Activated naive CD4-positive, alpha-beta T cell treated with anti-CD3 and anti-CD28 coated beads, Interleukin-2, amount 10 ng/mL, durations not matched to agents 7 days and 5 days (primary cell): ENCODE data around the gene TOE1.
"Not testable (repeated sequence)": the region's sequence is repeated elsewhere in the genome, so short reads cannot be mapped to it uniquely, and the experiment has no call there.

Experiments
- CTCF ChIA-PET: fragments of 350-600 bp; sonication (Branson Sonifier 250); formaldehyde crosslinking; loops from one replicate; lab custom pipeline; 2021; ENCODE audit warnings: antibody characterized with exemption; lab: Charles Lee
- DNase-seq: peaks from one replicate; pipeline ENCODE4 v3.0.0-alpha.2; 2020
- H3K27ac Mint-ChIP-seq: one replicate; pipeline ENCODE4 v1.8.0; 2021; ENCODE audit warnings: mild to moderate bottlenecking, moderate library complexity, mixed read lengths
- H3K27me3 Mint-ChIP-seq: one replicate; pipeline ENCODE4 v1.8.0; 2021; ENCODE audit warnings: mild to moderate bottlenecking, mixed read lengths
- H3K36me3 Mint-ChIP-seq: one replicate; pipeline ENCODE4 v1.8.0; 2021; ENCODE audit warnings: mixed read lengths
- H3K4me1 Mint-ChIP-seq: one replicate; pipeline ENCODE4 v1.8.0; 2021; ENCODE audit warnings: mixed read lengths
- H3K4me3 Mint-ChIP-seq: one replicate; pipeline ENCODE4 v1.8.0; 2021; ENCODE audit warnings: mild to moderate bottlenecking, moderate library complexity, mixed read lengths
- H3K9me3 Mint-ChIP-seq: one replicate; pipeline ENCODE4 v1.8.0; 2021; ENCODE audit warnings: mixed read lengths

The TOE1 gene

DNA sequence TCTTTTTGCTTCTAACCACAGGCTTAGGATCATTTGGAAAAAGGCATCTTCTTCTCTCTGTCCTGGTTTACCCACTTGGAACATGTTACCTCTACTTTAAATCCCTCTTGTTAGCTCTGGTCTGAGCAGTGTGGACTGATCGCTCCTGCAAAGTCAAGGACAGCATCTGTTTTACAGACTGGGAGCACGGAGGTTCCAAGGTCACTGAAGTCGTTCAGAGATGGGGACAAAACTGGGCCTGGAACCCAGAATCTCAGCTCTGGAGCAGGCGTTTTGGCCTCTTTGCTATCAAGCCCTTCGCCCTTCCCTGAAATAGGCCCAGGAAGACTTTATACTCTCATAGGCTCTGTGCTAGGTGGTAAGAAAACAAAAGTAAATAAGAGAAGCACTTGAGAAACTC lies 11.5 kb downstream of the TOE1 start:
- Mint-ChIP-seq H3K27me3 (no peaks in the 10 kb centered on the region), H3K4me3 (no peak overlapping the region), H3K4me1 (no peaks in the 10 kb centered on the region), H3K27ac (no peak overlapping the region), H3K9me3 (no peaks in the 10 kb centered on the region), H3K36me3 (peaks cover 5% of the 10 kb centered on the region)
- no peak for DNase-seq
- CTCF ChIA-PET, result interaction anchor here (2.0 to 4.6 kb wide), 2 partner anchors 7 to 11 kb away, joined by 11 to 20 read pairs; partner anchors contain the start of genes MUTYH and TOE1

DNA sequence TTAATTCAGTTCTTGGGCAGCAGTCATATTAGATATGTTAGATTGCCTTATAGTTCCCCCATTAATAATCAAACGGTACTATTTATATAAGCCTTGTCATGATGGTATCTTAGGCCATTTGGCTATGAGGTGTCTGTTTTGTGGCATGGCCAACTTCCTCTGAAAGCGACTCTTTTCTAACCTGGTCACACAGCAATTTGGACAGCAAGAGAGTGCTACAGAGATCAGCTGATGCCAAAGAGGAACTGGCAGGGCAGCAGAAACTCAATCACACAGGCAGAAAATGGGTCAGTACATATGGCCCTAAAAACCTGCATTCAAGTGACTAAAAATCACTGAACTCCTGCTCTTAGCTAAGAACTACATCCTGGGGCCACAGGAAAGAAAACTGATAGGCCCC lies 13.7 kb downstream of the TOE1 start:
- no peaks in the 10 kb centered on the region for H3K27me3 Mint-ChIP-seq
- no peaks in the 10 kb centered on the region for H3K9me3 Mint-ChIP-seq
- no peak for DNase-seq
- CTCF ChIA-PET, result interaction anchor here (10.1 kb wide), 1 partner anchor 140 kb away, joined by 159 read pairs; the partner anchor contains the start of gene TESK2
- no peak overlapping the region for H3K27ac Mint-ChIP-seq
- H3K36me3 Mint-ChIP-seq, result no peaks in the 10 kb centered on the region
- no peaks in the 10 kb centered on the region for H3K4me1 Mint-ChIP-seq
- no peak overlapping the region for H3K4me3 Mint-ChIP-seq

DNA sequence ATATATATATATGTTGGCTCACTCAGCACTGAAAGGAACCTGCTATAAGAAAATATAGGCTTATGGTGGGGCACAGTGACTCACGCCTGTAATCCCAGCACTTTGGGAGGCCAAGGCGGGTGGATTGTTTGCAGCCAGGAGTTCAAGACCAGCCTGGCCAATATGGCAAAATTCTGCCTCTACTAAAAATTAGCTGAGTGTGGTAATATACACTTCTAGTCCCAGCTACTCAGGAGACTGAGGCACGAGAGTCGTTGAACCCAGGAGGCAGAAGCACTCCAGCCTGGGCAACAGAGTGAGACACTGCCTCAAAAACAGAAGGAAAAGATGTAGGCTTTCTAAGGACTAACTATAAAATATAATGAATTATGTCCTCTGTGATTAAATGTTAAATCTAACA lies 14.9 kb downstream of the TOE1 start:
- Mint-ChIP-seq H3K9me3 (no peaks in the 10 kb centered on the region), H3K27ac (no peak overlapping the region), H3K4me3 (no peak overlapping the region), H3K4me1 (peaks cover 1% of the 10 kb centered on the region), H3K27me3 (no peaks in the 10 kb centered on the region), H3K36me3 (no peaks in the 10 kb centered on the region)
- CTCF ChIA-PET, result interaction anchor here (10.1 kb wide), 1 partner anchor 139 kb away, joined by 159 read pairs; the partner anchor contains the start of gene TESK2
- DNase-seq, result no peak

DNA sequence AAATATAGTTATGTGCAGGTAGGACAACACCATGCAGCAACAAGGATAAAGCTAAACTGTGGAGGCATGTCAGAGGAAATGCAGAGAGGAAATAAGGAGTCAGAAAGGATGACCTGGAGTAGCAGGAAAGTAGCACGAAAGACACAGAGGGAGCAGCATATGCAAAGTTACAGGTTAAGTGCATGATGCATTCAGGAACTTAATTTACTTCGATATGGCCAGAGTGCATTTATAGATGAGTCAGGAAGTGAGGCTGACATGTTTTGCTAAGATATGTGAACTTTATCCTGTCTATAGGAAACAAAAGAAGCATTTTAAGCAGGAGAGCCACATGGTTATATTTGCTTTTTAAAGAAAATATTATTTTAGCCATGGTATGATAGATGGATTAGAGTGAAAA lies 15.7 kb downstream of the TOE1 start:
- H3K4me3 Mint-ChIP-seq, result no peak overlapping the region
- no peaks in the 10 kb centered on the region for H3K27me3 Mint-ChIP-seq
- H3K36me3 Mint-ChIP-seq, result no peaks in the 10 kb centered on the region
- H3K27ac Mint-ChIP-seq, result peak overlapping the region; percentile 35
- H3K4me1 Mint-ChIP-seq, result peaks cover 5% of the 10 kb centered on the region
- CTCF ChIA-PET, result interaction anchor here (6.4 to 10.1 kb wide), 2 partner anchors 138 to 213 kb away, joined by 40 to 159 read pairs; partner anchors contain the start of gene TESK2
- DNase-seq, result no peak
- no peaks in the 10 kb centered on the region for H3K9me3 Mint-ChIP-seq

GRCh38 chr1:45356186-45356585 lies 16.2 kb downstream of the TOE1 start:
- no peak overlapping the region for H3K4me3 Mint-ChIP-seq

GRCh38 chr1:45359882-45360513 lies 20.0 kb downstream of the TOE1 start:
- CTCF ChIA-PET, result interaction anchor here (0.7 to 10.1 kb wide), 8 partner anchors 11 to 223 kb away, joined by 3 to 159 read pairs (median 4); partner anchors contain the start of genes MMACHC and TESK2
- no peaks in the 10 kb centered on the region for H3K27me3 Mint-ChIP-seq
- H3K4me3 Mint-ChIP-seq, result no peak overlapping the region
- H3K36me3 Mint-ChIP-seq, result no peaks in the 10 kb centered on the region
- H3K9me3 Mint-ChIP-seq, result no peaks in the 10 kb centered on the region
- peaks cover 5% of the 10 kb centered on the region for H3K4me1 Mint-ChIP-seq
- peak; percentile 65 for DNase-seq
- no peak overlapping the region for H3K27ac Mint-ChIP-seq

More at GRCh38 chr1:45356186-45356585, 16.2 kb downstream of the TOE1 start:
- CTCF ChIA-PET, result interaction anchor here (0.7 to 10.1 kb wide), 3 partner anchors 137 to 222 kb away, joined by 3 to 159 read pairs (median 40); partner anchors contain the start of gene TESK2
- H3K27ac Mint-ChIP-seq, result no peak overlapping the region
- no peaks in the 10 kb centered on the region for H3K36me3 Mint-ChIP-seq
- peaks cover 5% of the 10 kb centered on the region for H3K4me1 Mint-ChIP-seq
- H3K9me3 Mint-ChIP-seq, result no peaks in the 10 kb centered on the region
- DNase-seq, result no peak
- H3K27me3 Mint-ChIP-seq, result no peaks in the 10 kb centered on the region

GRCh38 chr1:45360981-45361380 lies 21.0 kb downstream of the TOE1 start:
- not testable (repeated sequence) for H3K4me3 Mint-ChIP-seq, H3K27ac Mint-ChIP-seq, H3K9me3 Mint-ChIP-seq, H3K36me3 Mint-ChIP-seq, H3K4me1 Mint-ChIP-seq, H3K27me3 Mint-ChIP-seq, DNase-seq
- CTCF ChIA-PET, result interaction anchor here (1.4 to 10.1 kb wide), 6 partner anchors 12 to 222 kb away, joined by 3 to 159 read pairs (median 12); partner anchors contain the start of gene TESK2

GRCh38 chr1:45364294-45364693 lies 24.3 kb downstream of the TOE1 start:
- Mint-ChIP-seq H3K9me3 (no peaks in the 10 kb centered on the region), H3K27ac (no peak overlapping the region), H3K36me3 (no peaks in the 10 kb centered on the region), H3K4me3 (no peak overlapping the region), H3K27me3 (no peaks in the 10 kb centered on the region), H3K4me1 (peaks cover 5% of the 10 kb centered on the region)
- DNase-seq, result no peak
- CTCF ChIA-PET, result interaction anchor here (1.9 kb wide), 1 partner anchor 129 kb away, joined by 9 read pairs; no protein-coding TSS in a partner anchor

GRCh38 chr1:45365051-45365450 lies 25.1 kb downstream of the TOE1 start:
- Mint-ChIP-seq H3K36me3 (no peaks in the 10 kb centered on the region), H3K9me3 (no peaks in the 10 kb centered on the region), H3K27ac (no peak overlapping the region), H3K4me1 (peaks cover 2% of the 10 kb centered on the region), H3K4me3 (no peak overlapping the region), H3K27me3 (no peaks in the 10 kb centered on the region)
- DNase-seq, result no peak
- CTCF ChIA-PET, result interaction anchor here (1.9 kb wide), 1 partner anchor 128 kb away, joined by 9 read pairs; no protein-coding TSS in a partner anchor

DNA sequence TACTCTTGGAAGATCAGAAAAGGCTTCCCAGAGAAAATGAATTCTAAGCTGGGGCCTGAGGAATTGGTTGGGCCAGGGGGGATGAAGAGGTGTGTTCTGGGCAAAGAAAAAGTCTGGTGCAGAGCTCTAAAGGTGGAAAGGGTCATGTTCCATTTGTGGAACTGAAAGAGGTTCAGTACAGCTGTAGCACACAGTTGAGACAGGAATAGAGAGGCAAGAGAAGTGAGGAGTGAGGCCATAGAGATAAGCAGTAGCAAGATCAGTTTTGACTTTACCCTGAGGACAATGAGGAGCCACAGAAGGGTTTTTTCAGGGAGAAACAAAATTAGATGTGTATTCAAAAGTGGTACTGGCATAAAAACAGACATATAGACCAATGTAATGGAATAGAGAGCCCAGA lies 30.6 kb downstream of the TOE1 start:
- peaks cover 10% of the 10 kb centered on the region for H3K4me1 Mint-ChIP-seq
- no peak for DNase-seq
- no peak overlapping the region for H3K4me3 Mint-ChIP-seq
- CTCF ChIA-PET, result no interaction called here
- H3K27ac Mint-ChIP-seq, result no peak overlapping the region
- H3K36me3 Mint-ChIP-seq, result no peaks in the 10 kb centered on the region
- H3K27me3 Mint-ChIP-seq, result no peaks in the 10 kb centered on the region
- H3K9me3 Mint-ChIP-seq, result no peaks in the 10 kb centered on the region

DNA sequence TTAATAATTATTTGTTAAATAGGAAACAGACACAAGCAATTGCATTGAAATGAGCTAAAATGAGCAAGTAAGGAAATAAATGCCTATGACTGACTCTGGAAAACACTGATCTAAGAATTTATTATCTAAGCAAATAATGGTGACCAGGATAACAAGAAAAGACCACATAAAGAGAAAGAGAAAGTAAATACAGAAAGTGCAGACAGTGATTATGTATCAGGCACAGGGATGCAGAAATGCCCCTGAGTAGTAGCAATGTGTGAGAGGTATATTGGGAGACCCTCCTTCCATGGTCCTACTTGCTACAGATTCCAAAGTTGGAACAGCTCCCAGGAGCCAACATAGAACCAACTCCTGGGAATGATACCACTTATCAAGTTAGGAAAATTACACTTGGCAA lies 33.6 kb downstream of the TOE1 start:
- no peak overlapping the region for H3K27ac Mint-ChIP-seq
- H3K4me3 Mint-ChIP-seq, result no peak overlapping the region
- no peaks in the 10 kb centered on the region for H3K27me3 Mint-ChIP-seq
- peaks cover 10% of the 10 kb centered on the region for H3K4me1 Mint-ChIP-seq
- CTCF ChIA-PET, result interaction anchor here (0.7 to 1.1 kb wide), 2 partner anchors 74 to 119 kb away, joined by 3 to 4 read pairs; no protein-coding TSS in a partner anchor
- H3K9me3 Mint-ChIP-seq, result no peaks in the 10 kb centered on the region
- no peaks in the 10 kb centered on the region for H3K36me3 Mint-ChIP-seq
- no peak for DNase-seq

DNA sequence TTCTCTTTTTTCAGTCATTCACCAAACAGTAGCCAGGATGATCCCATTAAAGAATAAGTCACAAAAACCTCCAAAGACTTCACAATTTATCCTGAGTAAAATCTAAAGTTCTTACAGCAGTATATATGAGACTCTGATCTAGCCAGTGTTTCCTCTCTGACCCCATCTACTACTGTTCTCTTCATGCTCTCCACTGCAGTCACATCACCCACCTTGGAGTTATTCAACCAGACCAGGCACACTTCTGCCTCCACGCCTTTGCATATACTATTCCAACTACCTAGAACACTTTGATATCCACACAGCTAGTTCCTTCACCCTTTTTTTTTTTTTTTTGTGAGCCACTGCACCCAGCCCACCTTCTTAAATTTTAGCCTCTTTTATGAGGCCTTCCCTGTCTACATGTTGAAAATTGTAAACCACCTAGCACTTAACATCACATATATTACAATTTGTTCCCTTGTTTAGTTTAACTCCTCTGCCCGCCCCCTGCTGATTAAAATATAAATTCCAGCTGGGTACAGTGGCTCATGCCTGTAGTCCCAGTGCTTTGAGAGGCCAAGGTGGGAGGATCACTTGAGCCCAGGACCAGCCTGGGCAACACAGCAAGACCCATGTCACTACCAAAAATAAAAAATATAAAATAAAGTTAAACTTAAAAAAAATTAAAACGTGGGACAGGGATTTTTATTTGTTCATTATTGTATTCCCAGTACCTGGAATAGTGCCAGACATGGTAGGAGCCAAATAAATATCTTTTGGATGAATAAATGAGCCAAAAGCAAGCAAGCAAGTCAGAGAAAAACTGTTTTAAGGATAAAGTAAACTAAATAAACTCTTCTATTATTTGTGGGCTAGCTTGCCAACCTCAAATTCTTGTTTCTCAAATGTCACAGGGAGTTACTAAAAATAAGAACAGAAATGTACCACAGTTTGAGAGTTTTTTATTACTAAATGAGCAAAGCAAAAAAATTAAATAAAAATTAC lies 35.4 kb downstream of the TOE1 start:
- Mint-ChIP-seq H3K9me3 (no peaks in the 10 kb centered on the region), H3K27me3 (no peaks in the 10 kb centered on the region), H3K36me3 (no peaks in the 10 kb centered on the region), H3K4me1 (peaks cover 10% of the 10 kb centered on the region), H3K27ac (no peak overlapping the region), H3K4me3 (no peak overlapping the region)
- CTCF ChIA-PET, result no interaction called here
- no peak for DNase-seq

DNA sequence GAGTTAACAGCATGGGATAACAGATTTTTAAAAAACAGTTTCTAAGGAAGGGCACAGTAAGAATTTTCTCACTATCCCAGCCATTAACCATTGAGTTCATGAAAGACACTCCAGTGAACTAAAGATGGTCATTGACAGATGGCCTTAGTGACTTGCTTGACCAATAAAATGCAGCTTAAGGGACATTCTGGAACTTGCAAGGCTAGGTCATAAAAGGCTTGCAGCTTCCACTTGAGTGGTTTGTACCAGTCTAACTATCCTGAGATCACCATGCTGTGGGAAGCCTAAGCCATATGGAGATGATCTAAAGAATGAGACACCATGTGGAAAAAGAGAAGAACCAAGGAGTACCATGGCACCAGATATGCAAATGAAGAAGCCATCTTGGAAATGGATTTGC lies 38.2 kb downstream of the TOE1 start:
- H3K27ac Mint-ChIP-seq, result no peak overlapping the region
- H3K36me3 Mint-ChIP-seq, result no peaks in the 10 kb centered on the region
- H3K9me3 Mint-ChIP-seq, result no peaks in the 10 kb centered on the region
- no peak overlapping the region for H3K4me3 Mint-ChIP-seq
- CTCF ChIA-PET, result interaction anchor here (1.7 kb wide), 1 partner anchor 18 kb away, joined by 4 read pairs; no protein-coding TSS in a partner anchor
- no peaks in the 10 kb centered on the region for H3K27me3 Mint-ChIP-seq
- H3K4me1 Mint-ChIP-seq, result peaks cover 5% of the 10 kb centered on the region
- DNase-seq, result no peak

DNA sequence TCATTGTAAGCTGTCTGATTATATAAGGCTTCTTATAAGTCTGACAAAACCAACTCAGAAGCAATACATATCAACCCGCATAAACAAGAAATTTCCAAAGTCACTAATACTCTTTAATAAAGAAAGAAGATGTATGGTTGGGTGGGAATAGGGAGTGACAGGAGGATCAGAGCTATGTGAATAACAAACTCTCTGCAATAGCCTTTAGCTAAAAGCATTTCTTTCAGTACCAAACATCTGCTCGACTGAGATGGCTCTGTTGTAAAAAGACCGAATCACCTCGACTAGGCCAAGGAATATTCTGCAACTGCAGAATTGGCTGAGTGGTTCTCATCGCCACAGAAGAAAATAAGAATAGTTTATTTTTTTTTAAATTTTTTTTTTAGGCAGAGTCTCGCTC lies 39.6 kb downstream of the TOE1 start:
- no peak overlapping the region for H3K4me3 Mint-ChIP-seq
- no peaks in the 10 kb centered on the region for H3K36me3 Mint-ChIP-seq
- no peaks in the 10 kb centered on the region for H3K4me1 Mint-ChIP-seq
- no peak for DNase-seq
- CTCF ChIA-PET, result interaction anchor here (1.7 kb wide), 1 partner anchor 20 kb away, joined by 4 read pairs; no protein-coding TSS in a partner anchor
- H3K27ac Mint-ChIP-seq, result no peak overlapping the region
- no peaks in the 10 kb centered on the region for H3K27me3 Mint-ChIP-seq
- H3K9me3 Mint-ChIP-seq, result no peaks in the 10 kb centered on the region
